Measurements from ENCODE around the gene TMEM62.

The TMEM62 gene

GRCh38 chr15:43133430-43134156 lies at the start of gene TMEM62:
Gene TMEM62, plus strand, starts transcription at chr15:43133586. Its CDS starts 217 bp downstream, at chr15:43133803.
- peak; percentile 57 for DNase-seq

- peak; percentile 38 for DNase-seq
Observed at GRCh38 chr15:43085921-43086320, 47.5 kb upstream of the TMEM62 start.

DNA sequence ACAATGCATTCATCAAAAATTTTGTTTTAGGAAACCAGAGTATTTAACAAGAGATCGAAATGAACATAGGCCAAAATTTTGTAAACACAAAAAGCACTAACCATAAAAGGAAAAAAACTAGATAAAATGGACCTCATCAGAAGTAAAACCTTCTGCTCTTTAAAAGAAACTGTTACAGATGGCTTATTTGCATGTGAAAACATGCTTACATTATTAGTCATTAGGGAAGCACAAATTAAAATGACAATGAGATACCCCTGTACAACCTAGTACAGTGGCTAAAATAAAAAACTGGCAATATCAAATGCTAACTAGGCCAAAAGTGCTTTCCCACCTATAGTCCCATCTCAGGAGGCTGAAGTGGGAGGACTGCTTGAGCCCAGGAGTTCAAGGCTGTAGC lies 46.8 kb upstream of the TMEM62 start:
- DNase-seq = peak; percentile 36

DNA sequence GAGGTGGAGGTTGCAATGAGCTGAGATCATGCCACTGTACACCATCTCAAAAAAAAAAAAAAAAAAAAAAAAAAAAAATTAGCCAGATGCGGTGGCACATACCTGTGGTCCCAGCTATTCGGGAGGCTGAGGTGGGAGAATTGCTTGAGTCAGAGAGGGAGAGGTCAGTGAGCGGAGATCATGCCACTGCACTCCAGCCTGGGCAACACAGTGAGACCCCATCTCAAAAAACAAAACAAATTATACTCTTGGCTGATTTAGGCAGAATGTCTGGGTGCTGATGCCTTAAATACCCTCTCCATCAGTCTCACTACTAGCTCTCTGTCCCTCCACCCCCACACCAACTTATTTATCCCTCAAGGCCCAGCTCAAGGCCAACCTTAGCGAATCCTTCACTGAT lies 41.5 kb upstream of the TMEM62 start:
- DNase-seq = no peak

GRCh38 chr15:43093026-43093425 lies 40.4 kb upstream of the TMEM62 start:
- peak; percentile 63 for DNase-seq

- no peak for DNase-seq
Observed at GRCh38 chr15:43094416-43095030, 38.9 kb upstream of the TMEM62 start.

DNA sequence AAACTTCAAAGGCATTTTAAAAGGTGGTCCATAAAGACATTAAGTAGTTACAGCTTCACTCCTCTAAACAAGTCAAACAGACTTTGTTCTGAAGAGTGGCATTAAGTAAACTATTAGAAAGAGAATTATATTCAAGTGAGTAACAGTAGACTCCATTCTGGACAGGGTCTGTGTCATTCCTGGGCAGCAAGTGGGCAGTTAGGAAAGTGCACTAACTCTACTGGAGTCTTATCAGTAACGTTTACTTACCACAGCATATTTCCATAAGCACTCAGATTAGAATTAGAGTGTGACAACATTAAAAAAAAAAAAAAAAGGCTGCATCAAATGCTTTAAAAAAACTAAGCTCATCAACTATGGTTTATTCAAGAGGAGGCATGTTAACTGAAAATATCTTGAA lies 38.1 kb upstream of the TMEM62 start:
- peak; percentile 18 for DNase-seq

- peak; percentile 49 for DNase-seq
Observed at GRCh38 chr15:43095708-43096347, 37.6 kb upstream of the TMEM62 start.

DNA sequence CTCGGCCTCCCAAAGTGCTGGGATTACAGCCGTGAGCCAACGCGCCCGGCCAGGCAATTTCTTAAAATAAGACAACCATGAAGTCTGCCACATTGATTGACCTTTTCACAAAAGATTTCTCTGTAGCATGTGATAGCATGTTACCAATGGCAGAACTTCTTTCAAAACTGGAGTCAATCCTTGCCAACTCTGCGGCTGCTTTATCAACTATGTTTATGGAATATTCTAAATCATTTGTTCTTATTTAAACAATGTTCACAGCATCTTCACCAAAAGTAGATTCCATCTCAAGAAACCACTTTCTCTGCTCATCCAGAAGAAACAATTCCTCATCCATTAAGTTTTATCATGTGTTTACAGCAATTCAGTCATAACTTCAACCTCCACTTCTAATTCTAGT lies 37.0 kb upstream of the TMEM62 start:
- DNase-seq = no peak

DNA sequence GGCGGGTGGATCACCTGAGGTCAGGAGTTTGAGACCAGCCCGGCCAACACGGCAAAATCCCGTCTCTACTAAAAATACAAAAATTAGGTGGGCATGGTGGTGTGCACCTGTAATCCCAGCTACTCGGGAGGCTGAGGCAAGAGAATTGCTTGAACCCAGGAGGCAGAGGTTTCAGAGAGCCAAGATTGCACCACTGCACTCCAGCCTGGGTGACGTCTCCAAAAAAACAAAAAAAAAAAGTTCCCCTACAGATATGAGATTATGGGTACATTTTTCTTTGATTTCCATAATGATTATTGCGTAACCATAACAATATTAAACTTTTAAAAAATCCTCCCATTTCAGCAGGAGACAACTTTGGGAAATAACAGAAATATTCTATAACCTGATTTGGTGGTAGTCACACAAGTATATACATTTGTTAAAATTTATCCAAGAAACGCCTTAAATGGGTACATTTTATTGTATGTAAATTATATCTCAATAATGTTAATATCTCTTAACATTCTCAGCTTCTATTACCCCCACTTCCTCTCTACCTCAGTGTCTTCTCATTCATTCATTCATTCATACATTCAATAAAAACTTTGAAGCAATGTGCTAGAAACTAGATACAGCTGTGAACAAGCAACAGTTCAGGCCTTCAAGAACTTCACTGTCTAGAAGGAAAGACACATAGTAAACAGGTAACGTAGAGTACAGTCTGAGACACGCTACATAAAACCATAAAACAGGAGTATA lies 34.1 kb upstream of the TMEM62 start:
- DNase-seq = no peak

GRCh38 chr15:43100971-43101370 lies 32.4 kb upstream of the TMEM62 start:
- no peak for DNase-seq

DNA sequence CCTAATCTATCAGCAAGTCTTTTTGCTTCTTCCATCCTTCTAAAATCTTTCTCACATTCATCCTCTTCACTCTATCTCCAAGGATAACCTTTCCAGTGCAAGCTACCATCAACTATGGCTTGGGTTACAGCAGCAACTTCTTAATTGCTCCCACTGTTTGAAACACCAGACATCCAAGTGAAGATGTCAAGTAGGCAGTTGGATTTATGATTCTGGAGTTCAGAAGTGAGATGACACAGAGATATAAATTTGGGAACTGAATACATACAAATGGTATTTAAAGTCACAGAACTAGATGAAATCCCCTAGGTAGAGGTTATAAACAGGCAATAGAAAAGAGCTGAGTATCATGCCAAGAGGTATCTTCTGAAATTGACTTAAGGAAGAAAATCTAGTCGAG lies 31.2 kb upstream of the TMEM62 start:
- no peak for DNase-seq

- no peak for DNase-seq
Observed at GRCh38 chr15:43103907-43104306, 29.5 kb upstream of the TMEM62 start.

DNA sequence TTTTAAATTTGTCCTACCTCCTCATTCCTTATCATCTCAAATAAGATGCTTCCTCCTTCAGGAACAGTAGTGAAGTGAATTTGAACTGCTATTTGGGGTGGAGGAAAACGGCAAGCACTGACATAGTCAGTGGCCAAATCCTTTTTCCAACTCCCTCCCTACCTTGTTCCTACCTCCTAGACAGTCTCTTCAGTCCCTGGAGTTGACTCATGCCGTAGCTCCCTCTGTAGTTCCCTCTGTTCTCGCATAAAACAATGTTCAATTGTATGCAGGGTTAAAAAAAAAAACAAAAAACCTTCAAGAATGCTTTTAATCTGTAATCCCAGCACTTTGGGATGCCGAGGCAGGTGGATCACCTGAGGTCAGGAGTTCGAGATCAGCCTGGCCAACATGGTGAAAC lies 29.0 kb upstream of the TMEM62 start:
- DNase-seq = no peak

DNA sequence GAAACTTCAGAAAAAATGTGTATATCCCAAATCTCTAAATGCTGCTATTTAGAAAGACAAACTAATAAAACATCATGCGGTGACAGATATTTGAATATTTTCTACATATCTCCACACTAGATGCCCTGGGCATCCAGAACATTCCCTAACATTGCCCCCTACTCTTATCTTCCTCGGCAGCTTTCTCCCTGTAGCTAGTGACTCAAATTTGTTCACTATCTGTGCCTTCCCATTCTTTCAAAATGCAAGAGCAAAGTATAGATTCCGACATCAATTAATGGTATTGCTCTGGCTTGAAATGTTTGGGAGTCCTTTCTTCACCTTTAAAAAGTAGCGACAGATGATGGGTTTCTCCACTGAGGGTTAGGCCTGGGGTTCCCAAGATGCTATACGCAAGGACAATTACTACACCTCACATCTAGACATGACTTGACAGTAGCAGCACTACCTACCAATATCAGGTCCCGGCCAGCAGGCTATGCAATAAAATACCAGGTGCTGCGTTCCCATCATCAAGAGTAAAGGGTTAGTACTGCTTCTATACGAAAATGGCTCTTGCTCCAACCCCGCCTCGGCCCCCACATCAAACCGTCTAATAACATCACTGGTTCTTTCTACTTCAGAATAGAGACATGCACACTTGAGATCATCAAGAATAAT lies 28.2 kb upstream of the TMEM62 start:
- no peak for DNase-seq

GRCh38 chr15:43105778-43106485 lies 27.5 kb upstream of the TMEM62 start, which contains the start of gene UBR1:
Gene UBR1, minus strand, starts transcription at chr15:43106038. Its CDS starts 16 bp downstream, at chr15:43106022.
- peak; percentile 96 for DNase-seq

DNA sequence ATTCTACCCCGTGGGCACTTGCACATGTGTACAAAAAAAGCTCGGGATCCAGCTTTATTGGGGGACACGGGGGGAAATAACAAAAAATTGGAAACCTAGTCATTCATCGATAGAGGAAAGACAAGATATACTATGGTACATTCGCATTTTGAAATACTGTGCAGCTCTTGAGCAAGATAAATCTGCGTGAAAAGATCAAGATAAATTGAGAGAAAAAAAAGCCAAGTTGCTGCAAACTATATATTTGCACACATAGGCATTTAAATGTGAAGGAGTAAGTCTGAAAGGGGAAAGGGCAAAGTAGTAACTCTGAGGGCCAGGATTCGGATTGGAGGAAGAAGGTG lies 26.9 kb upstream of the TMEM62 start:
- DNase-seq = no peak

DNA sequence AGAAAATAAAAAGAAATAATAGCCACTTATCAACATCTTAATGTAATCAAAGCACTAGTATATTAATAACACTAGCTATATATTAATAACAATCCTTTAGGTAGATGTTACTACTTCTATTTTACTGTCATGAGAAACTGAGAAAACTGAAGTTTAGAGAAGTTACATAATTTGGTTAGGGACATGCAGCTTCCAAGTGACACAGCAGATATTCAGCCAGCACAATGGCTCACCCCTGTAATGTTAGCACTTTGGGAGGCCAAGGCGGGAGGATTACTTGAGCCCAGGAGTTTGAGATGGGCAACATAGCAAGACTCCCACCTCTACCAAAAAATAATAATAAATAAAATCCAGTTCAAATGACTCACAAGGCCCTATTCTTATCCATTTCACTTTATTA lies 25.6 kb upstream of the TMEM62 start:
- DNase-seq = no peak

- DNase-seq = no peak
Observed at GRCh38 chr15:43111354-43111753, 22.0 kb upstream of the TMEM62 start.

DNA sequence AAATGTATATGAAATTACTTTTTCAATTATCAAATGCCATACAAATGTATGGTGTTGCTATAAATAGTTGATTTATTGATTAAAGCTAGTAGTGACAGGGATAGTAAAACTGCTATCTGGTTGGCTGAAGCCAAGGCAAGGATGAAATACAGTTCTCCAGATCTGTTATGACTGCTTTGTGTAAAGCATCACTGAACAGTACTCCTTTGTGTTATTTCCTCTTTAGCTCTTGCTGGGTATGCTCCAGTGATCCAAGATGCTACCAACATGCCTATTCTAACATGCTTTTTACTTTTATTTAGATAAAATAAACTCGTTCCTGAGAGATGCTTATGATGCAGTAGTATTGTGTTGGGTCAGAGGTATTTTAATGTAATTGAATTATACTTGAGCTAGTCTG lies 15.1 kb upstream of the TMEM62 start:
- no peak for DNase-seq

- no peak for DNase-seq
Observed at GRCh38 chr15:43118829-43119228, 14.6 kb upstream of the TMEM62 start.

DNA sequence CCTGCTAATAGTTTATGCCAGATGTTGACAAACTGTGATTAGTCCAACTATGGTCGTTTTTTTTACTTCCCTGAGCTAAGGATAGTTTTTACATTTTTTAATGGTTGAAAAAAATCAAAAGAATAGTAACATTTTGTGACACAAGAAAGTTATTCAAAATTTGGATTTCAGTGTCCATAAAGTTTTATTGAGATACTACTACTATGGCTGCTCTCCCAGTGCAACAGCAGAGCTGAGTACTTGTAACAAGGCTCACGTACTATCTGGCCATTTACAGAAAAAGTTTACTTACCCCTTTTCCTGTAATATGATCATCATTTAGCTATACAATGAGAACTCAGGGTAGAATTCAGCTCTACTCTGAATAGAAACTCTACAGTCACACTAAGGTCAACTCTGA lies 11.5 kb upstream of the TMEM62 start:
- DNase-seq = no peak
